ENCODE measurements around the gene CDK15. TPM values are rescaled to one million over a fixed set of nuclear protein-coding genes. Genes with fewer than 3 reads are reported as not detected.
"Not testable (repeated sequence)": the region's sequence is repeated elsewhere in the genome, so short reads cannot be mapped to it uniquely, and the experiment has no call there.

The CDK15 gene
- not detected in 2 replicates for total RNA-seq

- no peak for DNase-seq (ENCODE audit: low read depth in 2 of 2)
Observed at GRCh38 chr2:201806442-201807170, at the start of gene CDK15. Gene CDK15 (plus strand): TSS chr2:201806537. CDS start chr2:201806665, 128 bp downstream.

GRCh38 chr2:201758234-201758633, 48.1 kb upstream of the CDK15 start:
- DNase-seq (ENCODE audit: low read depth in 2 of 2) = no peak

GRCh38 chr2:201758873-201759272, 47.5 kb upstream of the CDK15 start:
- no peak for DNase-seq (ENCODE audit: low read depth in 2 of 2)

DNA sequence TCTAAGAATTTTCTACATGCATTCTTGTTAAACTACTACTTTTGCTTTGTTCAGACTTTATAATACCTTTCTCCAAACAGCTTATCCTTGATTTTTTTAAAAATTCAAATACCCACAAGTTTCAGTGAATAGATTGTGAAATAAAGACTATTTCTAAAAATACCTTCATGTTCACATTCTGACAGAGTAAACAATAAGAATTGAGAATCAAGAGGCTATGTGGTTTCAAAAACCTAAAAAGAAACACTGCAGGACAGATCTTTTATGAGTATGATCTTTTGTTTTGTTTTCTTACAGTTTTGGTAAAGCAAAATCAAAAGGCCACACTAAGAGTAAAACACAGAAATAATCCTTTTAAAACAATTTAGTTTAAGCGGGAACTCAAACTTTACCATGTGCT, 46.8 kb upstream of the CDK15 start:
- no peak for DNase-seq (ENCODE audit: low read depth in 2 of 2)

DNA sequence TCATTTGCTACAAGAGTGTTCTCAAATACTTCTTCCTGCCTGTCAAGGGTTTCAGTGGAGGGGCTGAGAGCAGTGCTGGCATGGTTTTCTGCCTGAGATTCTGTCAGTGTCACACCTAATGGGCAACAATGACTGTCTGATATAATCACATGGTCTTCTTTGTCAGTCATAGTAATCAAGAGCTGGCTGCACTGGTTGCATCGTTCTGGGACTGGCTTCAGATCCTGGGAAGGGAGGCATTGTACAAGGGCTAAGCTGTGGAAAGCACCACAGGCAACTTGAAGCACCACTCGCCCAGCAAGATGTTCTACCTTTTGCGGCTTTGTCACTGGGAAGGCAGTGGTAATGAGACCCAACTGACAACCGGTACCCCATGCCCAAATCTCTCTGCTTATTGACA, 45.2 kb upstream of the CDK15 start:
- no peak for DNase-seq (ENCODE audit: low read depth in 2 of 2)

DNA sequence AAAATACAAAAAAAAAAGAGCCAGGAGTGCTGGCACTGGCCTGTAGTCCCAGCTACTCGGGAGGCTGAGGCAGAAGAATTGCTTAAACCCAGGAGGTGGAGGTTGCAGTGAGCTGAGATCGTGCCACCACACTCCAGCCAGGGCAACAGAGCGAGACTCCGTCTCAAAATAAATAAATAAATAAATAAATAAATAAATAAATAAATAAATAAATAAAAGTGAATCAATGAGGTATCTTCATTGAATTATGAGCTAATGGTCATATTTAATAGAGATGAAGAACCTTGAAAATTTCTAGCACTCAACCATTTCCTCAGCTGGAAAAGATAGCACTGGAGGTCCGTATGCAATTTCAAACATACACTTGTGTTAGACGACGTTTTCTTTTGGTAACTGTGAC, 41.9 kb upstream of the CDK15 start:
- DNase-seq (ENCODE audit: low read depth in 2 of 2) = not testable (repeated sequence)

- no peak for DNase-seq (ENCODE audit: low read depth in 2 of 2)
Observed at GRCh38 chr2:201765799-201766198, 40.5 kb upstream of the CDK15 start.

DNA sequence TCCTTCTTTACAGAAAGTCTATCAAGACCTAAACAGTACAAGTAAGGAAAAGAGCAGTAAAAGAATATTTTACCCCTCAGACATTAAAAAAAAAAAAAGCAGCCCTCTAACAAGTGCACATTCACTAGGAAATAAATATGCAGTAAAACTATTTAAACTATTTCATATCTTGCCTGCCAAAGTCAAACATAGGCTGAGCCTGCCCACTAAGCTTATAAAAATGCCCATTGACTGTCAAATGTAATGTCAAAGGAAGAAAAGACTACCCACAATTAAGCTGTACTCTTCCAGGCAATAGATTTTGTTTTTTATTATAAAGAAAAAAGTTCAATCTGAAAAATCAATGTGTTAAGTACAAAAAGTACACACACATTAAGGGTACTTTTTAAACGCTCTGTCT, 37.4 kb upstream of the CDK15 start:
- peak in 1 of 2 donors; percentile 16 for DNase-seq (ENCODE audit: low read depth in 2 of 2)

DNA sequence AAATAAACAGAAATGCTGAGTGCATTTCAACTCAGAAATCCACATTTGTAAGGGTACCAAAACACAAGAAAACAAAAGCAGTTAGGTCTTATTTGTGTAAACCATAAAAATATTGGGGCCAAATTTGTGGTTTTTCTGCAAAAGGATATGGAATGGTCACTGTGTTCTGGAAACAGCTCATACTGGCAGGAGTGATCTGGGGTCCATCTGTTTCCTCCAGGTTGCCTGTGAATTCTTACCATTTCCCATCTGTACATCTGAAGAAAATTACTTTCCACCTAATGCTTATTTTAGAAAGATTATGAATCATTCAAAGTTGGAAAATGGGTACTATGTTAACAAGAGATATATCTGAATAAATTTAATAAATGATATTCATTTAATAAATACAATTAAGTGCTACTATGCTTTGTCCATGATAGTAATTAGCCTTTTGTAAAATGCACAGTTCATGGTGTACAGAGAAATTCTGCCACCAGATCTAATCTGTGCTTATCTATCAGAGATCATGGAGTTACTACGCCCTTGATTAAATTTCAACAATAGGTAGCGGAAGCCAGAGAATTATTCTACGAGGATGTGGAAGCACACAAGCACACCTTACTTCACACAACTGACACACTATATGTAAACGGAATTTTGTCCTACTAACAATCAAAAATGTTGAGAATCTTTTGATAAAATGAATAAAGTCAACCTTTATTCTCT, 36.5 kb upstream of the CDK15 start:
- DNase-seq (ENCODE audit: low read depth in 2 of 2) = peak in 1 of 2 donors; percentile 77

DNA sequence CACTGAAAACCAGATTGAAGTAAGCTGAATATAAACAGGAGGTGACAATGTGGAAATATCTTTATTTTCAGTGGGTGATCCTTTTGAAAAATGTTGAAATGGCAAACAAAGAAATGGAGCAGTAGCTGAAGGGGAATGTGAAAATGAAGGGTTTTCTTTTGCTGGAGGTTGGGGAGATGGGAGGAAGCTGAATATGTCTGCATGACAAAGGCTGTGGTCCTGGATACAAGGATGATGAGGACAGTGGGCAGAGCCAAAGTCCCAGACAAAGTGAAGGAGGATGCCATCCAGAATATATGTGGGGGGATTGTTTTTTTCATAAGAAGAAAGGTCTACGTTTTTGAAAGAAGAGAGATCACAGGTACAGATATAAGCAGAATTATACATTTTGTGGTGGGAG, 32.3 kb upstream of the CDK15 start:
- no peak for DNase-seq (ENCODE audit: low read depth in 2 of 2)

DNA sequence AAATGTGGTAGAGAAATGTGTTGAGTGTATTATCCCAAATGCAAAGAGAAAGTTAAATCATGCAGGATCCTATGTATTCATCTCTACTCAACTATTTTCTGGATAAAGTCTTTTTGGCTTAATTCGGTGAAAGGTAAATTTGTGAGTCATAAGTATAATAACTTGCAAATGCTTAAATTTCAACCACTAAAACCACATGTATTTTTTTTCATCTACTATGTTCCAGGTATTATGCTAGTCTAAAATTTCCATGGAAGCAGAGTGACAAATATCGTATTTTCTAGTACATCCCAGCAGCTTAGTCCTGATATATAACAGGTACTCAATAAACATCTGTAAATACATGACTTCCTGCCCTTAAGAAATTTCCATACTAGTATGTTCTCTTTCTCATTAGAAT, 31.8 kb upstream of the CDK15 start:
- no peak for DNase-seq (ENCODE audit: low read depth in 2 of 2)

- DNase-seq (ENCODE audit: low read depth in 2 of 2) = no peak
Observed at GRCh38 chr2:201775326-201775725, 31.0 kb upstream of the CDK15 start.

DNA sequence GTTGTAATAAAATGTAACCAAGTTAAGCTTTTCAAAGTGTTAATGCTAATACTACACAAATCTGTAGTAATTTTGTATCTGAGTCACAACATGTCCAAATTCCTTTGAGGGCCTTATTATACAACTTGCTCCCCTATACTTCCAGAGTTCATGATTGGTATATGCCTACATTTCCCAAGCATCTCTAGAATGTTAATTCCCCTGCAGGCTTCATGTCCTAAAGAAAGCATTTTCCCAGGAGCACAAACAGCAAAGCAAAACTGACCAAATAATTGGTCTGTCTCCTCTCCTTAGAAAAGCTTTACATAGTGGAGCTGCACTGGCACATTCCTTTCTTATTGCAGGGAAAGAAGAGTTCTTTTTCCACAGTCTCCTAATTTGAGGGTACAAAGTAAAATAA, 29.3 kb upstream of the CDK15 start:
- DNase-seq (ENCODE audit: low read depth in 2 of 2) = no peak

DNA sequence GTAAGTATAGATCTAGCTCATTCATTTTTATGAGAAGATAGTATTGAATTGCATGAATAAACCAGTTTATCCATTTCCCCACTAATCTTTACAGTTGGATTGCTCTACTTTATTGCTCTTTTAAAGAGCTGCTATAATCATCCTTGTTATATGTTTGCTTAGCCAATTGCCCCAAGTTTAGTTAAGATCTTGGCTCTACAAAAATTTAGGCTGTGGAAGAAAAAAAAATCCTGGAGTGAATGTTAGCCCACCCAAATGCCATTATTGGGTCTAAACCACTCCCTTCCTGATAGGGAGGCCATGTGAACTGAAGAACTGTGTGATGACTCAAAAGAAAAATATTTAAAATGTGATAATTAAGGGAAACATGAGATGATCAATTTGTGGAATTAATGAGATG, 28.5 kb upstream of the CDK15 start:
- DNase-seq (ENCODE audit: low read depth in 2 of 2) = no peak

- no peak for DNase-seq (ENCODE audit: low read depth in 2 of 2)
Observed at GRCh38 chr2:201779901-201780673, 26.2 kb upstream of the CDK15 start.

GRCh38 chr2:201780674-201781493, 25.5 kb upstream of the CDK15 start, which contains the start of gene ALS2:
Gene ALS2 (minus strand): TSS chr2:201780933. CDS start chr2:201768885, 12,048 bp downstream.
- peak; percentile 94 to 99 for DNase-seq (ENCODE audit: low read depth in 2 of 2)

- peak in 1 of 2 donors; percentile 17 for DNase-seq (ENCODE audit: low read depth in 2 of 2)
Observed at GRCh38 chr2:201781557-201782051, 24.7 kb upstream of the CDK15 start.

DNA sequence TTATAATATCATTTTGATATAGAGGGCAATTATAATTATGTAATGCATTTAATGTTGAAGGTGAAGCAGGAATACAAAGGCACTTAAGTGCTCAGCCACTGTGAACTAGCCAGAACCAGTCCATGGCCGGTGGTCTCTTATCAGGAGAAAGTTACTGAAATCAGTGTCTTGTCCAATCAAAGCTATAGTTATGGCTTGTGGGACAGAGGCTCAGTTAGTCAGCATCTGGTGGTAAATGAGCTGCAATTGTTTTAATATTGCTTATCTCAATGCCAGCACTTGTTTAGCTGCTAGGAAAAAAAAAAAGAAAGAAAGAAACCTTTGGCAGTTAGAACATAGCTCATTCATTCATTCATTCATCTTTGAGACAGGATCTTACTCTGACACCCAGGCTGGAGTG, 21.8 kb upstream of the CDK15 start:
- no peak for DNase-seq (ENCODE audit: low read depth in 2 of 2)

DNA sequence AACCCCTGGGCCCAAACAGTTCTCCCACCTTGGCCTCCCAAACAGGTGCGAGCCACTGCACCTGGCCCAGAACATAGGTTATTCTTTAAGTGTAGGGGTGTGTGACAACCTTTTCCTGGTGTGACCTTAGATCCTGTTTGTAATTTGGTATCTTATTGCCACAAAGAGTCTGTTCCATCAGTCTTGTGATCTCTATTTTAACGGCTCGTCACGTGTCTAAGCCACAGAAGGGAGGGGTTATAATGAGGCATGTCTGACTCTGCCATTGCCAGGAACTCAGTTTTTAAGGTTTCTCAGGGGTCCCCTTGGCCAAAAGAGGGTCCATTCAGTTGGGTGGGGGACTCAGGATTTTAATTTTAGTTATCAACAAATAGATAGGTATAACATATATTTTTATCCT, 21.2 kb upstream of the CDK15 start:
- DNase-seq (ENCODE audit: low read depth in 2 of 2) = no peak

DNA sequence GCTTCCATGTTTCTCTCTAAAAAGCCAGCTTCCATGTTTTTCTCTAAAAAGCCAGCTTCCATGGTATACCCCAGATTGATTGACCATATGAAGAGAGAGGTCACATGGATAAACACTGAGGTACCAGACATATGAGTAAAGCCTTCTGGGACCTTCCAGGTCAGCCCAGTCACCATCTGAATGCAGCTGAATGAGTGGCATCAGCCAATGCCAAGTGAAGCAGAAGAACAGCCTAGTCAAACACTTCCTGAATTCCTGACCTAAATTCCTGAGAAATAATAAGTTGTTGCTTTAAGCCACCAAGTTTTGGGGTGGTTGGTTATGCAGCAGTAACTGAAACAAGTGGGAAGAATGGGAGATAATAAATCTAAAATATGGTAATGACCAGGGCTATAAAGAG, 19.9 kb upstream of the CDK15 start:
- peak in 1 of 2 donors; percentile 21 for DNase-seq (ENCODE audit: low read depth in 2 of 2)

- no peak for DNase-seq (ENCODE audit: low read depth in 2 of 2)
Observed at GRCh38 chr2:201788371-201788770, 18.0 kb upstream of the CDK15 start.
